Adipocyte (in vitro differentiated cells): ENCODE data around the gene SYP.

Experiments
- DNase-seq: peaks from one replicate; pipeline ENCODE4 v3.0.0-alpha.2; 2015; ENCODE audit warnings: low read depth
- H3K27me3 ChIP-seq: replicated peaks from 2 replicates; pipeline ENCODE4 v1.7.0; 2013; ENCODE audit warnings: mild to moderate bottlenecking, low read length, moderate library complexity; ENCODE audit not compliant: control insufficient read depth, insufficient read depth
- H3K36me3 ChIP-seq: 2 replicates; pipeline ENCODE4 v1.7.0; 2013; ENCODE audit warnings: low read length, mild to moderate bottlenecking, moderate library complexity; ENCODE audit not compliant: control insufficient read depth, insufficient read depth, severe bottlenecking
- H3K4me1 ChIP-seq: 2 replicates; pipeline ENCODE4 v1.7.0; 2013; ENCODE audit warnings: mild to moderate bottlenecking, low read length, moderate library complexity; ENCODE audit not compliant: control insufficient read depth, insufficient read depth
- H3K4me3 ChIP-seq: 2 replicates; pipeline ENCODE4 v1.7.0; 2013; ENCODE audit warnings: mild to moderate bottlenecking, low read length, moderate library complexity
- H3K9ac ChIP-seq: 2 replicates; pipeline ENCODE4 v1.7.0; 2013; ENCODE audit warnings: mild to moderate bottlenecking, low read length, moderate library complexity
- H3K9me3 ChIP-seq: 2 replicates; pipeline ENCODE4 v1.7.0; 2013; ENCODE audit warnings: mild to moderate bottlenecking, low read length, moderate library complexity; ENCODE audit not compliant: control insufficient read depth

SYP gene

GRCh38 chrX:49187526-49187925 lies 12.5 kb downstream of the SYP start:
- no peaks in the 10 kb centered on the region for H3K9me3 ChIP-seq
- H3K36me3 ChIP-seq: peaks cover 5% of the 10 kb centered on the region
- DNase-seq: no peak
- H3K9ac ChIP-seq: no peak overlapping the region
- H3K4me3 ChIP-seq: no peak overlapping the region
- H3K4me1 ChIP-seq: peaks cover 13% of the 10 kb centered on the region
- H3K27me3 ChIP-seq: no peaks in the 10 kb centered on the region

GRCh38 chrX:49187028-49187394 lies 13.0 kb downstream of the SYP start:
- H3K27me3 ChIP-seq: no peaks in the 10 kb centered on the region
- DNase-seq: no peak
- H3K4me3 ChIP-seq: no peak overlapping the region

GRCh38 chrX:49186125-49187027 lies 13.6 kb downstream of the SYP start, which contains the start of gene PRICKLE3:
TSS of gene PRICKLE3 (minus strand) at chrX:49186373. CDS start at chrX:49186297, 76 bp downstream.
- peak; percentile 25 for DNase-seq
- H3K36me3 ChIP-seq: peaks cover 5% of the 10 kb centered on the region
- H3K9ac ChIP-seq: peak within 1 kb of the TSS; percentile 87
- no peaks in the 10 kb centered on the region for H3K27me3 ChIP-seq
- H3K9me3 ChIP-seq: no peaks in the 10 kb centered on the region
- H3K4me3 ChIP-seq: peak within 1 kb of the TSS; percentile 83
- H3K4me1 ChIP-seq: peaks cover 13% of the 10 kb centered on the region

More at GRCh38 chrX:49187028-49187394, 13.0 kb downstream of the SYP start:
- peaks cover 13% of the 10 kb centered on the region for H3K4me1 ChIP-seq
- no peak overlapping the region for H3K9ac ChIP-seq
- H3K36me3 ChIP-seq: peaks cover 5% of the 10 kb centered on the region
- H3K9me3 ChIP-seq: no peaks in the 10 kb centered on the region

- H3K36me3 ChIP-seq: peaks cover 5% of the 10 kb centered on the region
- H3K4me3 ChIP-seq: peak overlapping the region; percentile 83
- peak; percentile 94 for DNase-seq
- peaks cover 10% of the 10 kb centered on the region for H3K4me1 ChIP-seq
- no peaks in the 10 kb centered on the region for H3K27me3 ChIP-seq
- H3K9ac ChIP-seq: peak overlapping the region; percentile 87
- no peaks in the 10 kb centered on the region for H3K9me3 ChIP-seq
Observed at GRCh38 chrX:49184294-49185281, 15.4 kb downstream of the SYP start.

- Histone ChIP-seq H3K36me3 (peaks cover 5% of the 10 kb centered on the region), H3K9me3 (no peaks in the 10 kb centered on the region), H3K4me1 (peaks cover 10% of the 10 kb centered on the region), H3K9ac (no peak overlapping the region), H3K27me3 (no peaks in the 10 kb centered on the region), H3K4me3 (peak overlapping the region; percentile 83)
- DNase-seq: no peak
Observed at GRCh38 chrX:49183701-49184281, 16.2 kb downstream of the SYP start.

GRCh38 chrX:49179358-49179757 lies 20.6 kb downstream of the SYP start:
- Histone ChIP-seq H3K27me3 (no peaks in the 10 kb centered on the region), H3K36me3 (peaks cover 5% of the 10 kb centered on the region), H3K9ac (no peak overlapping the region), H3K4me1 (peaks cover 5% of the 10 kb centered on the region), H3K4me3 (no peak overlapping the region), H3K9me3 (no peaks in the 10 kb centered on the region)
- no peak for DNase-seq

- Histone ChIP-seq H3K27me3 (no peaks in the 10 kb centered on the region), H3K9ac (no peak overlapping the region), H3K36me3 (peaks cover 3% of the 10 kb centered on the region), H3K9me3 (no peaks in the 10 kb centered on the region), H3K4me1 (no peaks in the 10 kb centered on the region), H3K4me3 (no peak overlapping the region)
- no peak for DNase-seq
Observed at GRCh38 chrX:49178537-49178936, 21.5 kb downstream of the SYP start.

GRCh38 chrX:49177873-49178480 lies 22.0 kb downstream of the SYP start:
- Histone ChIP-seq H3K9ac (no peak overlapping the region), H3K27me3 (no peaks in the 10 kb centered on the region), H3K36me3 (no peaks in the 10 kb centered on the region), H3K4me1 (no peaks in the 10 kb centered on the region), H3K9me3 (no peaks in the 10 kb centered on the region), H3K4me3 (no peak overlapping the region)
- DNase-seq: no peak

- Histone ChIP-seq H3K27me3 (no peaks in the 10 kb centered on the region), H3K9ac (no peak overlapping the region), H3K36me3 (no peaks in the 10 kb centered on the region), H3K9me3 (no peaks in the 10 kb centered on the region), H3K4me1 (peaks cover 4% of the 10 kb centered on the region), H3K4me3 (no peak overlapping the region)
- DNase-seq: no peak
Observed at GRCh38 chrX:49177338-49177833, 22.6 kb downstream of the SYP start.

- peaks cover 4% of the 10 kb centered on the region for H3K4me1 ChIP-seq
- no peak for DNase-seq
Observed at GRCh38 chrX:49176421-49177326, 23.3 kb downstream of the SYP start.

More at GRCh38 chrX:49176421-49177326, 23.3 kb downstream of the SYP start:
- no peak overlapping the region for H3K9ac ChIP-seq
- no peak overlapping the region for H3K4me3 ChIP-seq
- H3K9me3 ChIP-seq: no peaks in the 10 kb centered on the region
- no peaks in the 10 kb centered on the region for H3K36me3 ChIP-seq
- no peaks in the 10 kb centered on the region for H3K27me3 ChIP-seq
